Measurements from ENCODE around the gene ARHGEF28.

The ARHGEF28 gene

DNA sequence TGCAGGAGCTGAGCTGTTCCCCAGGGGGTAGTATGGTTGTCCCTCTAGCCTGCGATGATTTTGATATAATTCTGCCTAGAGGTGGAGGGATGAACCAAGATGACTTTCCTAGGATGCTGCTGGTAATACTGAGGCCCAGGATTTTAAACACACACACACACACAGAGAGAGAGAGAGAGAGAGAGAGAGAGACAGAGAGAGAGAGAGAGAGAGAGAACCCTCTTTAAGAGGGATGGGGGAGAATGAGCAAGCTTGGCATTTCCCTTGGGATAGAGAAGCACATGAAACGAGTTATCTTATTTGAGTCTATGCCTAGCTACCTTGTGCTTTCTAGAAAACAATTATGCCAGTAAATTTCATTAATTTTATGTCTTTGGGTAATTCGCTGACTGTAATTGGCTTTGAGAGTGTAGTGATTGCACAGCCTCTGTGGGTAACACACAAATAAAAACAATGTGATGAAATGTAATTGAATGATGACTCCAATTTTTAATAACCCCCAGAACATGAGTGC, 338.4 kb downstream of the ARHGEF28 start:
- no peak for ATAC-seq
- TF ChIP-seq RARB (CRISPR knock-in tag; IDR thresholded peaks at IDR 0.05) (no peak), ISL1 (CRISPR knock-in tag; IDR thresholded peaks at IDR 0.05) (no peak), OSR1 (CRISPR knock-in tag; IDR thresholded peaks at IDR 0.05) (no peak), TOX (CRISPR knock-in tag; IDR thresholded peaks at IDR 0.05; ENCODE audit: borderline replicate concordance) (no peak), ZNF8 (CRISPR knock-in tag; IDR thresholded peaks at IDR 0.05) (no peak)
- TF ChIP-seq, protein P1, sequence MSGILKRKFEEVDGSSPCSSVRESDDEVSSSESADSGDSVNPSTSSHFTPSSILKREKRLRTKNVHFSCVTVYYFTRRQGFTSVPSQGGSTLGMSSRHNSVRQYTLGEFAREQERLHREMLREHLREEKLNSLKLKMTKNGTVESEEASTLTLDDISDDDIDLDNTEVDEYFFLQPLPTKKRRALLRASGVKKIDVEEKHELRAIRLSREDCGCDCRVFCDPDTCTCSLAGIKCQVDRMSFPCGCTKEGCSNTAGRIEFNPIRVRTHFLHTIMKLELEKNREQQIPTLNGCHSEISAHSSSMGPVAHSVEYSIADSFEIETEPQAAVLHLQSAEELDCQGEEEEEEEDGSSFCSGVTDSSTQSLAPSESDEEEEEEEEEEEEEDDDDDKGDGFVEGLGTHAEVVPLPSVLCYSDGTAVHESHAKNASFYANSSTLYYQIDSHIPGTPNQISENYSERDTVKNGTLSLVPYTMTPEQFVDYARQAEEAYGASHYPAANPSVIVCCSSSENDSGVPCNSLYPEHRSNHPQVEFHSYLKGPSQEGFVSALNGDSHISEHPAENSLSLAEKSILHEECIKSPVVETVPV (CRISPR knock-in tag; IDR thresholded peaks at IDR 0.05): no peak
- TF ChIP-seq, protein P2, sequence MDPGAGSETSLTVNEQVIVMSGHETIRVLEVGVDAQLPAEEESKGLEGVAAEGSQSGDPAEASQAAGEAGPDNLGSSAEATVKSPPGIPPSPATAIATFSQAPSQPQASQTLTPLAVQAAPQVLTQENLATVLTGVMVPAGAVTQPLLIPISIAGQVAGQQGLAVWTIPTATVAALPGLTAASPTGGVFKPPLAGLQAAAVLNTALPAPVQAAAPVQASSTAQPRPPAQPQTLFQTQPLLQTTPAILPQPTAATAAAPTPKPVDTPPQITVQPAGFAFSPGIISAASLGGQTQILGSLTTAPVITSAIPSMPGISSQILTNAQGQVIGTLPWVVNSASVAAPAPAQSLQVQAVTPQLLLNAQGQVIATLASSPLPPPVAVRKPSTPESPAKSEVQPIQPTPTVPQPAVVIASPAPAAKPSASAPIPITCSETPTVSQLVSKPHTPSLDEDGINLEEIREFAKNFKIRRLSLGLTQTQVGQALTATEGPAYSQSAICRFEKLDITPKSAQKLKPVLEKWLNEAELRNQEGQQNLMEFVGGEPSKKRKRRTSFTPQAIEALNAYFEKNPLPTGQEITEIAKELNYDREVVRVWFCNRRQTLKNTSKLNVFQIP (CRISPR knock-in tag; IDR thresholded peaks at IDR 0.05; ENCODE audit: borderline replicate concordance, low read depth): no peak
- TF ChIP-seq, protein P3, sequence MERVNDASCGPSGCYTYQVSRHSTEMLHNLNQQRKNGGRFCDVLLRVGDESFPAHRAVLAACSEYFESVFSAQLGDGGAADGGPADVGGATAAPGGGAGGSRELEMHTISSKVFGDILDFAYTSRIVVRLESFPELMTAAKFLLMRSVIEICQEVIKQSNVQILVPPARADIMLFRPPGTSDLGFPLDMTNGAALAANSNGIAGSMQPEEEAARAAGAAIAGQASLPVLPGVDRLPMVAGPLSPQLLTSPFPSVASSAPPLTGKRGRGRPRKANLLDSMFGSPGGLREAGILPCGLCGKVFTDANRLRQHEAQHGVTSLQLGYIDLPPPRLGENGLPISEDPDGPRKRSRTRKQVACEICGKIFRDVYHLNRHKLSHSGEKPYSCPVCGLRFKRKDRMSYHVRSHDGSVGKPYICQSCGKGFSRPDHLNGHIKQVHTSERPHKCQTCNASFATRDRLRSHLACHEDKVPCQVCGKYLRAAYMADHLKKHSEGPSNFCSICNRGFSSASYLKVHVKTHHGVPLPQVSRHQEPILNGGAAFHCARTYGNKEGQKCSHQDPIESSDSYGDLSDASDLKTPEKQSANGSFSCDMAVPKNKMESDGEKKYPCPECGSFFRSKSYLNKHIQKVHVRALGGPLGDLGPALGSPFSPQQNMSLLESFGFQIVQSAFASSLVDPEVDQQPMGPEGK (CRISPR knock-in tag; IDR thresholded peaks at IDR 0.05; ENCODE audit: borderline replicate concordance): no peak
- TF ChIP-seq, protein P4, sequence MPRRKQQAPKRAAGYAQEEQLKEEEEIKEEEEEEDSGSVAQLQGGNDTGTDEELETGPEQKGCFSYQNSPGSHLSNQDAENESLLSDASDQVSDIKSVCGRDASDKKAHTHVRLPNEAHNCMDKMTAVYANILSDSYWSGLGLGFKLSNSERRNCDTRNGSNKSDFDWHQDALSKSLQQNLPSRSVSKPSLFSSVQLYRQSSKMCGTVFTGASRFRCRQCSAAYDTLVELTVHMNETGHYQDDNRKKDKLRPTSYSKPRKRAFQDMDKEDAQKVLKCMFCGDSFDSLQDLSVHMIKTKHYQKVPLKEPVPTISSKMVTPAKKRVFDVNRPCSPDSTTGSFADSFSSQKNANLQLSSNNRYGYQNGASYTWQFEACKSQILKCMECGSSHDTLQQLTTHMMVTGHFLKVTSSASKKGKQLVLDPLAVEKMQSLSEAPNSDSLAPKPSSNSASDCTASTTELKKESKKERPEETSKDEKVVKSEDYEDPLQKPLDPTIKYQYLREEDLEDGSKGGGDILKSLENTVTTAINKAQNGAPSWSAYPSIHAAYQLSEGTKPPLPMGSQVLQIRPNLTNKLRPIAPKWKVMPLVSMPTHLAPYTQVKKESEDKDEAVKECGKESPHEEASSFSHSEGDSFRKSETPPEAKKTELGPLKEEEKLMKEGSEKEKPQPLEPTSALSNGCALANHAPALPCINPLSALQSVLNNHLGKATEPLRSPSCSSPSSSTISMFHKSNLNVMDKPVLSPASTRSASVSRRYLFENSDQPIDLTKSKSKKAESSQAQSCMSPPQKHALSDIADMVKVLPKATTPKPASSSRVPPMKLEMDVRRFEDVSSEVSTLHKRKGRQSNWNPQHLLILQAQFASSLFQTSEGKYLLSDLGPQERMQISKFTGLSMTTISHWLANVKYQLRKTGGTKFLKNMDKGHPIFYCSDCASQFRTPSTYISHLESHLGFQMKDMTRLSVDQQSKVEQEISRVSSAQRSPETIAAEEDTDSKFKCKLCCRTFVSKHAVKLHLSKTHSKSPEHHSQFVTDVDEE (CRISPR knock-in tag; IDR thresholded peaks at IDR 0.05): no peak

DNA sequence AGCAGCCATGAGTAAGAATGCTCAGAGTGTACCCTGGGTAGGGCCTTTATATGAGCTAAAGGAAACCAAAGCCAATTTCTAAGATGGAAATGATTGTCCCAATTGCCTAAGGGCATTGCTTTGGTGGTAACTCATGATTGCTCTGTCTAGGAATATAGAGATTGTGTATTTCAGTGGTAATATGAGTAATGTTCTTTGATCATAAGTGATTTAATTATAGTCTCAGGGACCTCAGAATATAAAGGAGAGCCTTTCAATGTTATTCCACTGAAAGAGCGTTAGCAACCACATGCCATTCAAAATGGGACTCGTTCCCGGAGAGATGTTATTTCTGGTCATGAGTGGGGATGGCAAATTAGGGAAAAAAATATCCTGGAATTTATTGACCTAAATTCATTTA, 340.5 kb downstream of the ARHGEF28 start:
- ATAC-seq: no peak
- TF ChIP-seq ARNTL (CRISPR knock-in tag; IDR thresholded peaks at IDR 0.05; ENCODE audit: borderline replicate concordance, low read depth) (no peak), ESRRG (CRISPR knock-in tag; IDR thresholded peaks at IDR 0.05) (no peak), SNAI2 (CRISPR knock-in tag; IDR thresholded peaks at IDR 0.05) (no peak)

DNA sequence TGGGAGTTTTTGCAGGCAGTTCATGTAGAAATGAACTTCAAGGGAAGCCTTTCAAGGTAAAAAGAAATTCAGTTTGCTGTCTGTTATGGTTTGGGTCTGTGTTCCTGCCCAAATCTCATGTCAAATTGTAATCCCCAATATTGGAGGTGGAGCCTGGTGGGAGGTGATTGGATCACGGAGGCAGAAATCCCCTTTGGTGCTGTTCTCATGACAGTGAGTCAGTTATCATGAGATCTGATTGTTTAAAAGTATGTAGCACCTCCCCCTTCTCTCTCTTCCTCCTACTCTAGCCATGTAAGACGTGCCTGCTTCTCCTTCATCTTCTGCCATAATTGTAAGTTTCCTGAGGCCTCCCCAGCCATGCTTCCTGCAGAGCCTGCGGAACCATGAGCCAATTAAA, 341.4 kb downstream of the ARHGEF28 start:
- TF ChIP-seq SNAI2 (CRISPR knock-in tag; IDR thresholded peaks at IDR 0.05): no peak
- no peak for TF ChIP-seq OSR1 (CRISPR knock-in tag; IDR thresholded peaks at IDR 0.05)
- TF ChIP-seq PPARA (CRISPR knock-in tag; IDR thresholded peaks at IDR 0.05; ENCODE audit: borderline replicate concordance): no peak
- no peak for TF ChIP-seq ZNF565 (CRISPR knock-in tag; conservative IDR thresholded peaks at IDR 0.05; ENCODE audit: low read depth)
- TF ChIP-seq BACH2 (CRISPR knock-in tag; IDR thresholded peaks at IDR 0.05; ENCODE audit: borderline replicate concordance): no peak
- no peak for TF ChIP-seq ESRRG (CRISPR knock-in tag; IDR thresholded peaks at IDR 0.05)
- TF ChIP-seq RARB (CRISPR knock-in tag; IDR thresholded peaks at IDR 0.05): no peak
- TF ChIP-seq TOX (CRISPR knock-in tag; IDR thresholded peaks at IDR 0.05; ENCODE audit: borderline replicate concordance): no peak
- no peak for TF ChIP-seq ZFP3 (CRISPR knock-in tag; IDR thresholded peaks at IDR 0.05)
- TF ChIP-seq, protein P3 (CRISPR knock-in tag; IDR thresholded peaks at IDR 0.05; ENCODE audit: borderline replicate concordance): no peak
- TF ChIP-seq, protein P5, sequence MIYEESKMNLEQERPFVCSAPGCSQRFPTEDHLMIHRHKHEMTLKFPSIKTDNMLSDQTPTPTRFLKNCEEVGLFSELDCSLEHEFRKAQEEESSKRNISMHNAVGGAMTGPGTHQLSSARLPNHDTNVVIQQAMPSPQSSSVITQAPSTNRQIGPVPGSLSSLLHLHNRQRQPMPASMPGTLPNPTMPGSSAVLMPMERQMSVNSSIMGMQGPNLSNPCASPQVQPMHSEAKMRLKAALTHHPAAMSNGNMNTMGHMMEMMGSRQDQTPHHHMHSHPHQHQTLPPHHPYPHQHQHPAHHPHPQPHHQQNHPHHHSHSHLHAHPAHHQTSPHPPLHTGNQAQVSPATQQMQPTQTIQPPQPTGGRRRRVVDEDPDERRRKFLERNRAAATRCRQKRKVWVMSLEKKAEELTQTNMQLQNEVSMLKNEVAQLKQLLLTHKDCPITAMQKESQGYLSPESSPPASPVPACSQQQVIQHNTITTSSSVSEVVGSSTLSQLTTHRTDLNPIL (CRISPR knock-in tag; IDR thresholded peaks at IDR 0.05; ENCODE audit: low read depth): no peak
- no peak for TF ChIP-seq ZC3H10 (CRISPR knock-in tag; IDR thresholded peaks at IDR 0.05)
- TF ChIP-seq ZNF8 (CRISPR knock-in tag; IDR thresholded peaks at IDR 0.05): no peak
- no peak for TF ChIP-seq ZFP30 (CRISPR knock-in tag; IDR thresholded peaks at IDR 0.05)
- TF ChIP-seq, protein P1 (CRISPR knock-in tag; IDR thresholded peaks at IDR 0.05): no peak
- no peak for TF ChIP-seq ZNF70 (CRISPR knock-in tag; IDR thresholded peaks at IDR 0.05)
- TF ChIP-seq TCF4 (CRISPR knock-in tag; IDR thresholded peaks at IDR 0.05; ENCODE audit: borderline replicate concordance): no peak
- ATAC-seq: no peak
